ENCODE measurements around the gene MRPL34.

GRCh38 chr19:17293605-17294004, 12.1 kb upstream of the MRPL34 start:
- TF ChIP-seq REST (IDR thresholded peaks at IDR 0.05; ENCODE audit: insufficient read depth in 1 of 2, low read depth in 2 of 2, low read length in 1 of 2) (no peak), CTCF (IDR thresholded peaks at IDR 0.05) (no peak), POLR2AphosphoS5 (IDR thresholded peaks at IDR 0.05; ENCODE audit: low read depth, low read length) (no peak)
